Activated CD8-positive, alpha-beta memory T cell treated with anti-CD3 and anti-CD28 coated beads for 36 hours (primary cell): ENCODE measurements around the gene CD47. TPM values are rescaled to one million over a fixed set of nuclear protein-coding genes. Genes with fewer than 3 reads are reported as not detected.

Experiments used
- CTCF ChIA-PET: fragments of 350-600 bp; sonication (Branson Sonifier 250); formaldehyde crosslinking; loops from one replicate; lab custom pipeline; 2021; ENCODE audit warnings: antibody characterized with exemption; lab: Charles Lee
- POLR2A ChIA-PET: fragments of 350-600 bp; sonication (Branson Sonifier 250); formaldehyde crosslinking; loops from one replicate; lab custom pipeline; 2021; ENCODE audit warnings: antibody characterized with exemption; lab: Charles Lee
- total RNA-seq, 2 experiments: library from RNA; stranded (reverse); gene quantifications; one replicate each; pipeline ENCODE4 v1.2.3, GENCODE V29; 2021

Gene CD47
- total RNA-seq, 2 experiments from 2014 or later: 107 to 108 TPM

GRCh38 chr3:108073764-108074431 is 16.9 kb downstream of the CD47 start:
- POLR2A ChIA-PET: no interaction called here
- CTCF ChIA-PET: interaction anchor here (0.6 to 1.0 kb wide), 3 partner anchors 12 to 56 kb away, joined by 3 to 5 read pairs (median 3); no protein-coding TSS in a partner anchor

GRCh38 chr3:108071368-108071767 is 19.5 kb downstream of the CD47 start:
- POLR2A ChIA-PET: interaction anchor here (0.5 kb wide), 1 partner anchor 170 kb away, joined by 3 read pairs; no protein-coding TSS in a partner anchor
- CTCF ChIA-PET: no interaction called here

- CTCF ChIA-PET: interaction anchor here (0.9 to 1.3 kb wide), 3 partner anchors 18 to 142 kb away, joined by 3 read pairs; no protein-coding TSS in a partner anchor
- POLR2A ChIA-PET: no interaction called here
Observed at GRCh38 chr3:108070356-108070755, 20.5 kb downstream of the CD47 start.

- ChIA-PET POLR2A (no interaction called here), CTCF (no interaction called here)
Observed at GRCh38 chr3:108067768-108068167, 23.1 kb downstream of the CD47 start.

DNA sequence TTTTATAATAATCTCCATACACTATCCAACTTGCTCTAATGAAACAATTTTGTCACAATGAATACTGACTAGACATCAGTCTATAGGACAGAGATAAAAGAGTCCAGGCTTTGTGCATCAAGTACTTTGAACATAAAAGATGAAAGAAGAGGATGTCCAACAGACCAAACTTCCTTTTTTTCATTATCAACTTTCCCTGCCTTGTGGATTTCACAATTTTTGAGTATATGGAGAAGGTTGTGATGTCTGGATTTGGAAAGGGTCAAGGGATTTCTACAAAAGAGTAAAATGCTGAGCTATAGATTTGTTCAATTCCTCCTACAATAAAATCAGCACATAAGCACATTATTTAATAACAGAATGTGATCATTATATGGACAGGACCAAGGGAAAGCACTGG is 25.7 kb downstream of the CD47 start:
- POLR2A ChIA-PET: no interaction called here
- CTCF ChIA-PET: no interaction called here

DNA sequence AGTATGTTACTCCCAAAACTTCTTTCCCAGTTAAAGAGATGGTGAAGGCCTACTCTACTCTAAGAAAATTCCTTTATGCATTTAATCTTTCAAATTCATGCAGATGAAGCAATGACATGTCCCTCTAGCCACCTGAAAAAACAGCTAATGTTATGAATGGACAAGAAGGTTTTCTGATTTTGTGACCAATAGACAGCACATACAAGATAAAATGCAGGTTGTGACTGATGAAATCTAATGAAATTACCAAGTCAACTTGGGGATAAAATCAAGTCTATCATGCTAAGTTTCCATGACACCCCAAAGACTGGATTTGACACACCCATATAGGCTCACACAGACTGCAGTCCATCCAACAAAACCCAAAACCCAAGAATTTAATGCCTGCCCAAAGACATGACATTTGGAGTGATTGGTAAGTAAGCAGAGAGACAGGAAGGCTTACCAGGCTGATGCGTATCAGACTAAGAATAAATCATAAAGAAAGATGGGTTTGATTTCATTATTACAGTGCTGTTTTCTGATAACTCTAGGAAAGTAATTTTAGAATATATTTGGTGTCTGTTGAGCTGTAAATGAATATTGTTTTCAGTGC is 26.4 kb downstream of the CD47 start:
- ChIA-PET CTCF (no interaction called here), POLR2A (no interaction called here)

DNA sequence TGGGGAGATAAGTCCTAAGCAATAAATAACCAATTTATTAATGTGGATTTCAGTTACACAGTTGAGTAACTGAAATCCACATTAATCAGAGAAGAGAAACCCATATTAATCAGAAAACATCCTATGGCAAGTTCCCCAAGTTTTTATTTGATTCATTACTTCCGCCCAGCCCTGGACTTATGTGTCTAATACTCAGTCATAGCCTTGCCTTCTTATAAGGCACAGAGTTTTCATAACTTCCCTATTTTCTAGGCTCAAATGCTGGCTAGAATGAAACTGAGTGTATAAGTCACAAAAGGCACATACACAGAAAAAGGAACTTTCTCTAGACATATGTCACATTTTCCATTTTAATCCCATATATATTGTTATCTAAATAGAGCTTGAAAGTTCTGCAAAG is 28.8 kb downstream of the CD47 start:
- POLR2A ChIA-PET: no interaction called here
- CTCF ChIA-PET: no interaction called here

DNA sequence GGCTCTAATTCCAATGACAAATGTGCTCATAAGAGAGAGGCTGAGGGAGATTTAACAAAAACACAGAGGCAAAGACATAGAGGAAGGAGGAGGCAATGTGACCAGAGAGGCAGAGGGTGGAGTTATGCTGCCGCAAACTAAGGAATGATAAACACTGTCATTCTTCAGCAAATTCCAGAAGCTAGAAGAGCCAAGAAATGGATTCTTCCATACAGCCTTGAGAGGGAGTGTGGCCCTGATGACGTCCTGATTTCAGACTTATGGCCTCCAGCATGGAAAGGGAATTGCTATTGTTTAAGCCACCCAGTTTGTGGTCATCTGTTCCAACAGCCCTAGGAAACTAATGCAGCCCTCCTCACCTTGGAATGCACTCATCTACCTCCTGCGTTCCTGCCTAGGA is 30.5 kb downstream of the CD47 start:
- ChIA-PET POLR2A (no interaction called here), CTCF (no interaction called here)

DNA sequence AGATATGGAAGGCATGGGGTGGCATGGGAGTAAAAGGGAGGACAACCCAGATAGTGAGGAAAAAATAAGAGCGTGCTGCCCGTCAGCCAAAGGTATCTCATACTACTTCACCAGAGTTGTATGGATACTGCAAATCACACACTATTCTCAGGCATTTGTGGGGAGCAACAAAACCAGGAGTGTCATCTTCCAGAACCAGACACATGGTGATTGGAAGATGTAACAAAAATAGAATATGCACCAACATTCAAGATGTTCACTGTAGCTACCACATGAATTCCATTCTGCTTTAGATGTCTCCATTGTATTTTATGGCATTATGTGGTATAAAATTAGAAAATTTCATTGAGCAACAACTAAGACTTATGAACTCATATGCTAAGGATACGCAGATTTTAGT is 34.9 kb downstream of the CD47 start:
- ChIA-PET CTCF (no interaction called here), POLR2A (no interaction called here)

GRCh38 chr3:108054935-108055334 is 35.9 kb downstream of the CD47 start:
- CTCF ChIA-PET: no interaction called here
- POLR2A ChIA-PET: no interaction called here

DNA sequence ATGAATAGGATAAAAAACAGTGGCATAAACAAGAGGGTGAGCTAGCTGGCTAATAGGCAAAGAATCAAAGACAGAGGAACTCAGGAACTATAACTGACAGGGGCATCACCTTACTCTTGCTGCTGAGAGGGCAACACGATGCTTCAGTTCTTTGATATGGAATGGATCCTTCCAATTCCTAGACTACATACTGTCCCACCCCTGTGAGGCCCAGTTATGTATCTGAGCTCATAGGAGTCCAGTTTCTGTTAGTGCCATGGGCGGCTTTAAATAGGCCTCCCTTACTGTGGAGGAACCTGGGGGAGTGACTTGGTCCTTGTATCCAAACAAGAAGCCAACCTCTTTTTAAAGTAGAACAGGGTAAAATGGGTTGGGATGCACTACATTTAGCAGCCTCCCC is 37.3 kb downstream of the CD47 start:
- ChIA-PET CTCF (interaction anchor here (1.3 kb wide), 1 partner anchor 9 kb away, joined by 4 read pairs; no protein-coding TSS in a partner anchor), POLR2A (interaction anchor here (0.9 kb wide), 1 partner anchor 36 kb away, joined by 5 read pairs; no protein-coding TSS in a partner anchor)

- CTCF ChIA-PET: interaction anchor here (1.3 kb wide), 1 partner anchor 9 kb away, joined by 4 read pairs; no protein-coding TSS in a partner anchor
- POLR2A ChIA-PET: interaction anchor here (0.9 kb wide), 1 partner anchor 36 kb away, joined by 5 read pairs; no protein-coding TSS in a partner anchor
Observed at GRCh38 chr3:108053067-108053466, 37.8 kb downstream of the CD47 start.

GRCh38 chr3:108051005-108051404 is 39.8 kb downstream of the CD47 start:
- CTCF ChIA-PET: interaction anchor here (1.1 kb wide), 2 partner anchors 19 to 240 kb away, joined by 3 read pairs; no protein-coding TSS in a partner anchor
- POLR2A ChIA-PET: no interaction called here

DNA sequence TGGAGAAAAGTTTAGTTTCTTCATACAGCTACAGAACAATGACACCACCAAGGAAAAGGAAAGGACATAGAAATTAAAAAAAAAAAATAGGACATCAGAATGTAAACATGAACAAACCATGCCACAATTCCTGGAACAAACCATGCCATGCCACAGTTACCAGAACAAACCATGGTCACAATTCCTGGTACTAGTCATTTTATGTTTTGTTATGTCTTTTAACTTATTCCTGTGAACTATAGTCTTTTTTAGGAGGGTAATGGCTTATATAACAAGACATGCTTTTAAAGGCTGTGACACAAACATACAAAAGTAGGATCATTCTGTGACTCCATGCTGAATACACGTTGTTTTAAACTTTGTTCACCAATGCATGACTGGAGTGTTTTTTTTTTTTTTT is 42.8 kb downstream of the CD47 start:
- ChIA-PET POLR2A (no interaction called here), CTCF (interaction anchor here (0.6 kb wide), 1 partner anchor 26 kb away, joined by 3 read pairs; no protein-coding TSS in a partner anchor)

GRCh38 chr3:108046247-108046646 is 44.6 kb downstream of the CD47 start:
- CTCF ChIA-PET: no interaction called here
- POLR2A ChIA-PET: no interaction called here

DNA sequence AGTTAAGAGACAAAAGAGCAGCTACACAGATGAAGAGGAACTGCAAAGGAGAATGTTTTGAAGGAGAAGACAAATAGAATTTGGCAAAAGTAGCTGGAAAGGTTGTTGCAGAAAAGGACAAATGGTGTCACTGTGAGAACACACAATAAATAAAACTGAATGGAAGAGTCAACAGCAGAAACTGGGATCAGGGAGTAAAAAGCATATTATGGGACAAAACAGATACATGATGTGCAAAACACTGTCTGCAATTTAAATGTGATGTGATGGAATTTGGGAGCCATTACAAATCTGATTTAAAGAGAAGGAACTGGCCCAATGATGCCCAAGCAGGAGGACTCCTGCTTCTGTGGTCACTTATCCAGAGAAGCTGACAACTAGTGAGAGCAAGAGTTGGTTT is 46.1 kb downstream of the CD47 start:
- ChIA-PET CTCF (interaction anchor here (1.5 kb wide), 1 partner anchor 9 kb away, joined by 4 read pairs; no protein-coding TSS in a partner anchor), POLR2A (interaction anchor here (0.6 kb wide), 1 partner anchor 104 kb away, joined by 7 read pairs; no protein-coding TSS in a partner anchor)

DNA sequence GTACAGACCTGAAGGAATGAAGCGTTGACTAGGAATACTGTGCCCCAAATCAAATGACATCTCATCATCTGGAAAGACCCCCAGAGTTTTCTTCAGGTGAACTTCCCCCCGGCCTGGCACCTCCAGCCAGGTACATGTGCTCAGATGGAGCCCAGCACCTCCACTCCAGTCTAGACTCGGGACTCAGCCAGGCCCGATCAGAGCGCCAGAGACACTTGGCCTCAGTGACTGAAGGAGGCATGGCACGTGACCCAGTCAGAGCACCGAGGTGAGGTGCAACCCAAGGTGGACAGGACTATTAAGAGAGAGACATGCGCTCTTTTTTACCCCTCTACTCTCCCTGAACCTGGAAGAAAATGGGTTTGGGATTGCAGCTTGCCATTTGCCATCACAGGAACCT is 48.5 kb downstream of the CD47 start:
- POLR2A ChIA-PET: no interaction called here
- CTCF ChIA-PET: no interaction called here

DNA sequence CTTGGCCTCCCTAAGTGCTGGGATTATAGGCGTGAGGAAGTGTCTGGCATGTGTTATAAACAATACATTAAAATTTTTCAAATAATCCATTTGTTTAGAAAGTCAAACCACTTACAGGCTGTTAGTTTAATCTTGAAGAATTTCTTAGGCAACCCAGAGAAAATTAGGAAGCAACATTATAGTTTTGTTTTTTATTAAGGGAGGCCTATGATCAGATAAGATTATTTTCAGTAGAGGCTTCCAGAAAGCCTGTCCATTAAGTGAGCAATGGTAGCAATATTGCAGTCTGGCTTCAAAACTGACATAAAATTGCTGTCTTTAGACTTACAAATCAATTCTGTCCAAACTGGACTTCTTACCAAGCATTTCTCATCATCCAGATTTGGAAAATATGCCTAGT is 49.6 kb downstream of the CD47 start:
- POLR2A ChIA-PET: no interaction called here
- CTCF ChIA-PET: no interaction called here

- CTCF ChIA-PET: no interaction called here
Observed at GRCh38 chr3:108037770-108038169, 53.1 kb downstream of the CD47 start.

DNA sequence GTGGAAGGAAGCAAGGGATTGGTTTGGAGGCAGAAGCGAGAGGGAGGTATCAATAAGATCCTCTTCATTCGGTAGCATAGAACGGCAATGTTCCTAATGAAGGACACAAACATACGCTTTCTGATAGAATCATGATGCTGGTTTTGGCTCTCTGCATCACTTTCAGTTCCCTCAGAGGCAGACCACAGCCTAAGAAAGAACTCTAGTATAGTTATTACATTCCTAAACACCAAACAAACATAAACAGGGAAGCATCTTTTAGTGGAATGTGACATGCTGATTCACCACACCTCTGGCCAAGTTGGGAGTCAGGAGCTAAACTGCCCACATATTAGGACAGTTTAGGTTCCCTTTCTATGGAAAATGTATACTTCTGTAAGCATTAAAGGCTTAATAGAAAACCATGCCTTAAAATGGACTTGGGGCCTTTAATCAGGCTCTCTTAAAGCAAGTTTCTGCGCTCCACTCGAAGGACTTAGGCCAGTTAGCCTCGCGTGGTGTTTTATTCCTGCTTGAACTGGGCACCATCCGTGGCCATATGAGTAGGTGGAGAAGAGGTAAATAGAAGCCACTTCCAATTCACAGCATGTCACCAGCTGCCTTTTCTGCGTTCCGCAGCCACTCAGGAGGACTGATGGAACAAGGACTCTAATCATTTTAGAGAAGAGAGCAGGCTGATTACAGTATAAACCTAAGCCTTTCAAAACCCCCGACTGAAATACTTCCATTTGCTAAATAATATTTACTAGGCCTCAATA is 53.7 kb downstream of the CD47 start:
- CTCF ChIA-PET: no interaction called here

More at GRCh38 chr3:108037770-108038169, 53.1 kb downstream of the CD47 start:
- POLR2A ChIA-PET: no interaction called here

More for the DNA sequence above, 53.7 kb downstream of the CD47 start:
- POLR2A ChIA-PET: no interaction called here
